HepG2 (cell line): Measurements from ENCODE around the gene RNF126. TPM values are rescaled to one million over a fixed set of nuclear protein-coding genes. Genes with fewer than 3 reads are reported as not detected.
A peak's percentile ranks its signal among the peaks of the same experiment; 100 is the strongest.

ENCODE experiments used
- CBX5 ChIP-seq: sonication (generic); formaldehyde crosslinking; IDR thresholded peaks from 2 replicates; pipeline ENCODE4 v1.4.0; 2020; ENCODE audit warnings: missing genetic modification reagents, borderline replicate concordance
- DR1 ChIP-seq: sonication (generic); formaldehyde crosslinking; IDR thresholded peaks from 2 replicates; pipeline ENCODE4 v1.8.0; 2021; ENCODE audit warnings: mild to moderate bottlenecking, missing genetic modification reagents, inconsistent platforms
- EZH2 ChIP-seq: conservative IDR thresholded peaks from 2 replicates; pipeline ENCODE4 v1.6.1; 2012; ENCODE audit warnings: mild to moderate bottlenecking, low read depth, low read length, moderate library complexity
- FOXO4 ChIP-seq: sonication (generic); formaldehyde crosslinking; conservative IDR thresholded peaks from 2 replicates; pipeline ENCODE4 v1.8.1; 2023; ENCODE audit warnings: missing genetic modification reagents
- KDM2A ChIP-seq: sonication (generic); formaldehyde crosslinking; IDR thresholded peaks from 2 replicates; pipeline ENCODE4 v1.4.0; 2020; ENCODE audit warnings: low read depth, missing genetic modification reagents, borderline replicate concordance
- KDM5B ChIP-seq: sonication (generic); formaldehyde crosslinking; IDR thresholded peaks from 2 replicates; pipeline ENCODE4 v1.4.0; 2020; ENCODE audit warnings: missing genetic modification reagents, mild to moderate bottlenecking, borderline replicate concordance
- MED8 ChIP-seq: sonication (generic); formaldehyde crosslinking; IDR thresholded peaks from 2 replicates; pipeline ENCODE4 v1.8.1; 2023; ENCODE audit warnings: mild to moderate bottlenecking, missing genetic modification reagents; ENCODE audit not compliant: insufficient replicate concordance
- RBFOX2 ChIP-seq: fragments of 200-400 bp; formaldehyde crosslinking; IDR thresholded peaks from 2 replicates; pipeline ENCODE4 v1.6.1; 2017; ENCODE audit warnings: low read depth, mild to moderate bottlenecking, low read length
- SIN3A ChIP-seq: IDR thresholded peaks from 2 replicates; pipeline ENCODE4 v1.6.1; 2011; ENCODE audit warnings: low read depth, mild to moderate bottlenecking, control low read depth, low read length, borderline replicate concordance
- SNAI1 ChIP-seq: sonication (generic); formaldehyde crosslinking; IDR thresholded peaks from 2 replicates; pipeline ENCODE4 v1.5.0; 2020; ENCODE audit warnings: mild to moderate bottlenecking, missing genetic modification reagents, borderline replicate concordance
- TAF1 ChIP-seq: sonication (generic); formaldehyde crosslinking; IDR thresholded peaks from 2 replicates; pipeline ENCODE4 v1.4.0; 2020; ENCODE audit warnings: missing genetic modification reagents
- TEAD3 ChIP-seq: optimal IDR thresholded peaks from 2 replicates; pipeline ENCODE3; 2016; ENCODE audit warnings: borderline replicate concordance
- ZBTB7B ChIP-seq: sonication (generic); formaldehyde crosslinking; IDR thresholded peaks from 2 replicates; pipeline ENCODE4 v1.4.0; 2020; ENCODE audit warnings: missing genetic modification reagents
- ZFY ChIP-seq: sonication (generic); formaldehyde crosslinking; IDR thresholded peaks from 2 replicates; pipeline ENCODE4 v1.4.0; 2020; ENCODE audit warnings: missing genetic modification reagents
- ZHX1 ChIP-seq: sonication (generic); formaldehyde crosslinking; IDR thresholded peaks from 2 replicates; pipeline ENCODE4 v1.8.1; 2022; ENCODE audit warnings: low read depth, mild to moderate bottlenecking, missing genetic modification reagents
- ZNF136 ChIP-seq: sonication (generic); formaldehyde crosslinking; IDR thresholded peaks from 2 replicates; pipeline ENCODE4 v1.8.1; 2022; ENCODE audit warnings: low read depth, mild to moderate bottlenecking, moderate library complexity, missing genetic modification reagents
- ZNF547 ChIP-seq: sonication (generic); formaldehyde crosslinking; IDR thresholded peaks from 2 replicates; pipeline ENCODE4 v1.5.1; 2020; ENCODE audit warnings: mild to moderate bottlenecking, missing genetic modification reagents
- ZNF772 ChIP-seq: sonication (generic); formaldehyde crosslinking; IDR thresholded peaks from 2 replicates; pipeline ENCODE4 v1.5.0; 2020; ENCODE audit warnings: mild to moderate bottlenecking, missing genetic modification reagents
- ZNF781 ChIP-seq: sonication (generic); formaldehyde crosslinking; IDR thresholded peaks from 2 replicates; pipeline ENCODE4 v1.5.1; 2020; ENCODE audit warnings: borderline replicate concordance, mild to moderate bottlenecking, missing genetic modification reagents; ENCODE audit errors: not compliant biosample characterization
- ZSCAN29 ChIP-seq: sonication (generic); formaldehyde crosslinking; conservative IDR thresholded peaks from 2 replicates; pipeline ENCODE4 v1.4.0; 2020; ENCODE audit warnings: mild to moderate bottlenecking, missing genetic modification reagents
- polyA plus RNA-seq, 8 experiments: library from polyadenylated mRNA; depleted of rRNA in 3 of 8; stranded (reverse) in 7 of 8; unstranded in 1 of 8; fragments of >200 nt; fragmentation: Illumina TruSeq in 4 of 8; extraction: Trizol in 4 of 8; gene quantifications; 2 replicates each; pipeline versions ENCODE4 v1.2.1 to v1.2.3, GENCODE V29; 2011 to 2016; ENCODE audit warnings: low read depth in 4 of 8, missing spikeins in 1 of 8, mixed read lengths in 1 of 8; ENCODE audit not compliant: insufficient read depth in 1 of 8
- total RNA-seq, 5 experiments: library from RNA; depleted of rRNA; stranded (reverse); fragments of >200 nt; fragmentation: Illumina TruSeq; extraction: Trizol; gene quantifications; 2 replicates each; pipeline ENCODE4 v1.2.3, GENCODE V29; 2016; ENCODE audit warnings: low read depth in 1 of 5
- TF ChIP-seq, protein P1 (sequence below): sonication (generic); formaldehyde crosslinking; IDR thresholded peaks from 2 replicates; pipeline ENCODE4 v1.4.0; 2020; ENCODE audit warnings: missing genetic modification reagents
- TF ChIP-seq, protein P2 (sequence below): sonication (generic); formaldehyde crosslinking; IDR thresholded peaks from 2 replicates; pipeline ENCODE4 v1.5.0; 2020; ENCODE audit warnings: mild to moderate bottlenecking, missing genetic modification reagents

RNF126 gene
- total and polyA plus RNA-seq, 2 of the 13 experiments (the other 11 are each of a cell fraction or from before 2014, with no cell fraction given) = 23.2 to 34.0 TPM

DNA sequence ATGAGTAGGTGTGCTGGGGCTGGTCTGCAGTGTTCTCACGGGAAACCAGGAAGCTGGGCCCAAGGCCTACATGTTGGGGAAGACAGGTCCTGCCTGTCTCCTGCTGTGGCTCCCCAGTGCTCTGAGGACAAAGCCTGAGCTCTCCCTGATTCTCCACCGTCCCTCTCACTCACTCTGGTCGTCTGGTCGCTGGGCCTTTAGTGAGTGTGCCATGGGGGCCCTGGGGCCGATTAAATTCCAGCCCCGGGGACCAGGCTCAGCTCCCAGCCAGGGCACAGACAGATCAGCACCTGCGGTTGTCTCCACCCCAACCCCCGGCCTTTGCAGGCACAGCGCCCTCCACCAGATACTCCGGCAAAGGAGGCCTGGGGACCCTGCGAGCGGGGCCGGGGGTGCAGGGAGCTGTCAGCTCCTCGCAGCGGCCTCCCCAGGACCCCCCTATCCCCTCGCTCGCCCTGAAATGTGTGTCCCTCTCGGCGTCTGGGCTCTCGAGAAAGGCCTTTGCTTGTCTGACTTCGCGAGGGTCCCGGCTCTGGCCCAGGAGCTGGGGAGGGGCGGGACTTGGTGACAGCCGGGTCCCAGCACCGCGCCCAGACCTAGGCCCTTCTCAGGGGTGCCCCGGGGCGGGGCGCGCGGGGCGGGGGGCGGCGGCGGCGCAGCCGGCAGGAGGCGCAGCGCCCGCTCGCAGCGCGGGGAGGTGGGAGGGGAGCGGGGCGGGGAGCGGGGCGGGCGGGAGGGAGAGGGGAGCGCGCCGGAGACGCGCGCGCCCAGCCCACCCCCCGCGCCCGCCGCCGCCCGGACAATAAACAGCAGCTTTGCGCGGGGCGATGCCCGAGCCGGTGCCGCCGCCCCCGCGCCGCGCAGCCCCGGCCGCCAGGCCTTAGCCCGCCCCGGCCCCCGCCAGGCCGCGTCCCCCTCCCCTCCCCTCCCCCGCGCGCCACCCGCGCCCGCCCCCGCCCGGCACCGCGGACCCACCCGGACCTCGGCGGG lies 45.4 kb upstream of the RNF126 start, which contains the start of gene PALM (continued):
- TF ChIP-seq, protein P1, sequence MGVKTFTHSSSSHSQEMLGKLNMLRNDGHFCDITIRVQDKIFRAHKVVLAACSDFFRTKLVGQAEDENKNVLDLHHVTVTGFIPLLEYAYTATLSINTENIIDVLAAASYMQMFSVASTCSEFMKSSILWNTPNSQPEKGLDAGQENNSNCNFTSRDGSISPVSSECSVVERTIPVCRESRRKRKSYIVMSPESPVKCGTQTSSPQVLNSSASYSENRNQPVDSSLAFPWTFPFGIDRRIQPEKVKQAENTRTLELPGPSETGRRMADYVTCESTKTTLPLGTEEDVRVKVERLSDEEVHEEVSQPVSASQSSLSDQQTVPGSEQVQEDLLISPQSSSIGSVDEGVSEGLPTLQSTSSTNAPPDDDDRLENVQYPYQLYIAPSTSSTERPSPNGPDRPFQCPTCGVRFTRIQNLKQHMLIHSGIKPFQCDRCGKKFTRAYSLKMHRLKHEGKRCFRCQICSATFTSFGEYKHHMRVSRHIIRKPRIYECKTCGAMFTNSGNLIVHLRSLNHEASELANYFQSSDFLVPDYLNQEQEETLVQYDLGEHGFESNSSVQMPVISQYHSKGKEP = no peak
- TF ChIP-seq ZNF781 (CRISPR knock-in tag) (no peak), KDM5B (CRISPR knock-in tag) (peak; percentile 51; the same call in 1 of the 2 replicates), ZNF772 (CRISPR knock-in tag) (no peak; the same call in 1 of the 2 replicates), ZHX1 (CRISPR knock-in tag) (no peak), RBFOX2 (no peak), TEAD3 (CRISPR knock-in tag) (no peak), ZNF547 (CRISPR knock-in tag) (0 out of 2 replicates have a peak, but pooled peaks have one; percentile 25), MED8 (CRISPR knock-in tag) (no peak), ZNF136 (CRISPR knock-in tag) (no peak), FOXO4 (CRISPR knock-in tag) (no peak), CBX5 (CRISPR knock-in tag) (peak; percentile 43; the same call in 1 of the 2 replicates), SNAI1 (CRISPR knock-in tag) (no peak), SIN3A (no peak), TAF1 (CRISPR knock-in tag) (no peak; the same call in 1 of the 2 replicates), DR1 (no peak), ZBTB7B (0 out of 2 replicates have a peak, but pooled peaks have one; percentile 44), EZH2 (no peak), KDM2A (CRISPR knock-in tag) (peak; percentile 42; the same call in 1 of the 2 replicates), ZSCAN29 (no peak), ZFY (peak; percentile 56)
- TF ChIP-seq, protein P2, sequence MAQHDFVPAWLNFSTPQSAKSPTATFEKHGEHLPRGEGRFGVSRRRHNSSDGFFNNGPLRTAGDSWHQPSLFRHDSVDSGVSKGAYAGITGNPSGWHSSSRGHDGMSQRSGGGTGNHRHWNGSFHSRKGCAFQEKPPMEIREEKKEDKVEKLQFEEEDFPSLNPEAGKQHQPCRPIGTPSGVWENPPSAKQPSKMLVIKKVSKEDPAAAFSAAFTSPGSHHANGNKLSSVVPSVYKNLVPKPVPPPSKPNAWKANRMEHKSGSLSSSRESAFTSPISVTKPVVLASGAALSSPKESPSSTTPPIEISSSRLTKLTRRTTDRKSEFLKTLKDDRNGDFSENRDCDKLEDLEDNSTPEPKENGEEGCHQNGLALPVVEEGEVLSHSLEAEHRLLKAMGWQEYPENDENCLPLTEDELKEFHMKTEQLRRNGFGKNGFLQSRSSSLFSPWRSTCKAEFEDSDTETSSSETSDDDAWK (CRISPR knock-in tag) = no peak
